Muscle layer of duodenum (tissue), 2 donors: ENCODE measurements around the gene FAM229A.
"Not testable (repeated sequence)": the region's sequence is repeated elsewhere in the genome, so short reads cannot be mapped to it uniquely, and the experiment has no call there.

Experiments used
- H3K27ac ChIP-seq: one replicate; pipeline ENCODE4 v1.7.0; 2013; ENCODE audit warnings: mild to moderate bottlenecking, low read length
- H3K27me3 ChIP-seq: one replicate; pipeline ENCODE4 v1.7.0; 2013; ENCODE audit warnings: low read depth, mild to moderate bottlenecking, control low read depth, low read length
- H3K36me3 ChIP-seq, 2 donors: one replicate each; pipeline ENCODE4 v1.7.0; 2013; ENCODE audit warnings: low read length in 2 of 2, control low read depth in 1 of 2, mild to moderate bottlenecking in 1 of 2; ENCODE audit not compliant: insufficient read depth in 2 of 2, control insufficient read depth in 1 of 2
- H3K4me1 ChIP-seq, 2 donors: one replicate each; pipeline ENCODE4 v1.7.0; 2013; ENCODE audit warnings: low read length in 2 of 2, mild to moderate bottlenecking in 2 of 2, control low read depth in 1 of 2, moderate library complexity in 1 of 2; ENCODE audit not compliant: insufficient read depth in 2 of 2, control insufficient read depth in 1 of 2
- H3K4me3 ChIP-seq, 2 donors: one replicate each; pipeline ENCODE4 v1.7.0; 2013; ENCODE audit warnings: low read length in 2 of 2, low read depth in 1 of 2, mild to moderate bottlenecking in 1 of 2
- H3K9me3 ChIP-seq, 2 donors: one replicate each; pipeline ENCODE4 v1.7.0; 2013; ENCODE audit warnings: low read length in 2 of 2, control low read depth in 1 of 2, mild to moderate bottlenecking in 1 of 2; ENCODE audit not compliant: control insufficient read depth in 1 of 2
- donor health status: healthy.

The FAM229A gene

GRCh38 chr1:32355778-32356177 is 6.5 kb downstream of the FAM229A start:
- H3K9me3 ChIP-seq, H3K27ac ChIP-seq, H3K27me3 ChIP-seq, H3K36me3 ChIP-seq, H3K4me3 ChIP-seq: not testable (repeated sequence)
- H3K4me1 ChIP-seq = peaks cover 0 to 25% of the 10 kb centered on the region in 2 donors

- peak overlapping the region; percentile 30 for H3K27ac ChIP-seq
- no peaks in the 10 kb centered on the region for H3K9me3 ChIP-seq
- no peaks in the 10 kb centered on the region for H3K36me3 ChIP-seq
- H3K4me1 ChIP-seq = peaks cover 0 to 29% of the 10 kb centered on the region in 2 donors
- no peaks in the 10 kb centered on the region for H3K27me3 ChIP-seq
- no peak overlapping the region for H3K4me3 ChIP-seq
Measured at GRCh38 chr1:32353886-32354570, 8.3 kb downstream of the FAM229A start.

DNA sequence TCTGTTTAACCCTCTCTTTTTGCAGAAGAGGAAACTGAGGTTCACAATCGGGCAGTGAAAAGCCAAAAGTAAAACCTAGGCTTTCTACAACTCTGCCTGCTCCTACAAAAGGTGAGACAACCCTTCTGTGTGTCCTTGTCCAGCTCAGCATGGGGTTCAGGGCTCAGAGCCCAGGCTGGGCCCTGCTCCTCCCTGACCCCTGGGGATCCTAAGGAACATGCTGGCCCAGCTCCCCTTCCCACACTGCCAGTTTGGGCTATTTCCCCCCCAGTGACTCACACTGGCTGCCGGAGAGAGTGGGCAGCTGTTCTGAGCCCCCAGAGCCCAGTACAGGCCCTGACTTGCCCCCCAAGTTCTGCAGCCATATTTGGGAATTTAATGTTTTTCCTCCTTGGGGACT is 8.9 kb downstream of the FAM229A start:
- H3K27ac ChIP-seq = peak overlapping the region; percentile 30
- H3K9me3 ChIP-seq = no peaks in the 10 kb centered on the region
- H3K27me3 ChIP-seq = no peaks in the 10 kb centered on the region
- H3K36me3 ChIP-seq = no peaks in the 10 kb centered on the region
- no peak overlapping the region for H3K4me3 ChIP-seq
- peaks cover 0 to 30% of the 10 kb centered on the region in 2 donors for H3K4me1 ChIP-seq

GRCh38 chr1:32352831-32353383 is 9.4 kb downstream of the FAM229A start:
- H3K27me3 ChIP-seq = no peaks in the 10 kb centered on the region
- H3K27ac ChIP-seq = peak overlapping the region; percentile 30
- peaks cover 0 to 30% of the 10 kb centered on the region in 2 donors for H3K4me1 ChIP-seq
- no peaks in the 10 kb centered on the region for H3K36me3 ChIP-seq
- no peak overlapping the region for H3K4me3 ChIP-seq
- H3K9me3 ChIP-seq = no peaks in the 10 kb centered on the region

- no peaks in the 10 kb centered on the region for H3K27me3 ChIP-seq
- no peak overlapping the region for H3K27ac ChIP-seq
- peak overlapping the region; percentile 44 to 79 for H3K4me3 ChIP-seq
- no peaks in the 10 kb centered on the region for H3K36me3 ChIP-seq
- no peaks in the 10 kb centered on the region for H3K9me3 ChIP-seq
- peaks cover 0 to 30% of the 10 kb centered on the region in 2 donors for H3K4me1 ChIP-seq
Measured at GRCh38 chr1:32352239-32352745, 10.0 kb downstream of the FAM229A start.

DNA sequence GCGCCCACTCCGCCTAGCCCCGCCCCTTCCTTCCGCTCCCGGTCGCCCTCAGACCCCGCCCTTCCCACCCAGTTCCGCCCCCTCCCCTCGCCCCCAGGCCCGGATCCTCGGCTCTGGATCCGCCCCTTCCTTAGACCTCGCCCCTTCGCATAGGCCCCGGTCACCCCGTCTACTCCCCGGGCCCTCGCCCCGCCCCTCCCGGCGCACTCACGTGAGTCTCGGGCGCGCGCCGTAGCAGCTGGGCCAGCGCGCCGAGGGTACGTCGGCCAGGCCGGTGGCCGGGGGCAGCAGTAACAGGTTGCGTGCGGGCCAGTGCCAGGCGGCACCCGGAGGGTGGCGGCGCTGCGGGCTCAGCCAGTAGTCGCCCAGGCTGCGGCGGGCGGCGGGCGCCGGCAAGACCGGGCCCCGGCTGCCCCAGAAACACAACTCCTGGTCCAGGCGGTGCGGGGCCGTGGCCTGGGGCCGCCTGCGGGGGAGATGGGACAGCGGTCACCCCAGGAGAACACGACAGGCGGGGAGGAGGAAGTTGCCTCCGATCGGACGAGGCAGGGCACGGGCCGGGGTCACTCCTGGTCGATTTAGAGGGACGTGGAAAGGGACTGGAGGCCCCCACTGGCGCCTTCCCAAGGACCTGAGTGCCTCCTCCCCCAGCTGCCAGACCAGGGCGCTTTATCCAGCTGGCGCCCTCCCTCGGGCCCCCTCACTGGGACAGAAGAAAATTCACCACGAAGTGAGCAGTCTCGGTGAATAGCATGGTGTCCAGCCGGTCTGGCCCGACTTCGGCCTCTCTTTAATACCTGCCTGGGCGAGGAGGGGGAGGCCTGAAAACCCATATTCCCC is 10.7 kb downstream of the FAM229A start:
- peaks cover 0 to 30% of the 10 kb centered on the region in 2 donors for H3K4me1 ChIP-seq

GRCh38 chr1:32350785-32351398 is 11.4 kb downstream of the FAM229A start:
- H3K9me3 ChIP-seq = no peaks in the 10 kb centered on the region
- peak overlapping the region; percentile 30 to 79 for H3K4me3 ChIP-seq
- H3K27ac ChIP-seq = no peak overlapping the region
- H3K27me3 ChIP-seq = no peaks in the 10 kb centered on the region
- H3K36me3 ChIP-seq = no peaks in the 10 kb centered on the region
- peaks cover 0 to 30% of the 10 kb centered on the region in 2 donors for H3K4me1 ChIP-seq

More for the DNA sequence above, 10.7 kb downstream of the FAM229A start:
- peak overlapping the region; percentile 60 for H3K27ac ChIP-seq
- H3K36me3 ChIP-seq = no peaks in the 10 kb centered on the region
- H3K27me3 ChIP-seq = no peaks in the 10 kb centered on the region
- H3K4me3 ChIP-seq = peak overlapping the region; percentile 44 to 79
- no peaks in the 10 kb centered on the region for H3K9me3 ChIP-seq

GRCh38 chr1:32349211-32349708 is 13.0 kb downstream of the FAM229A start:
- H3K4me1 ChIP-seq = peaks cover 0 to 29% of the 10 kb centered on the region in 2 donors
- H3K36me3 ChIP-seq = no peaks in the 10 kb centered on the region
- no peaks in the 10 kb centered on the region for H3K27me3 ChIP-seq
- H3K9me3 ChIP-seq = no peaks in the 10 kb centered on the region
- H3K4me3 ChIP-seq = no peak overlapping the region
- H3K27ac ChIP-seq = no peak overlapping the region

DNA sequence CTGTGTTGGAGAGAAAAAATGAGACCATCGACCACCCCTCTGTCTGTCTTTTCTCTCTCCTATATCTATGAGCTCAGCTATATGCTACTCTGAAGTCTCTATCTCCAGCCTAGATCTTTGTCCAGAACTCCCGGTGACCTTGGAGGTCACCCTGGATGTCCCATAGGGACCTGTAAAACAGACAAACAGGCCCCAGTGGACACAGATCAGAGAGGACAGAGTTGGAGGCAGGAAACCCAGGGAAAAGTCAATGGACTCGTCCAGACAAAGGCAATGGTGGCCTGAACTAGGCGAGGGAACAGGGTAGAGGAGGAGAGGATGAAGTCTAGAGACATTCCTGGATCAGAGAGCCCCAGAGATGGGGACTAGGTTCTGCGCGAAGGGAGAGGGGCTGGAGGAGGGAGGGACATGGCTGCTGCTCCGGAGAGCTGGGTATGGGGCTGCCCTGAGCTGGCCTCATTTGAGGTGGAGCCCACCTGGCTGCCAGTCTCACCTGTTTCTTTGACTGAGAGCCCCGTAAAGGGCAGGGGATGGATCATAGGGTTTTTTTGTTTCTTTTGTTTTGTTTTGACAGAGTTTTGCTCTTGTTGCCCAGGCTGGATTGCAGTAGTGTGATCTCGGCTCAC is 15.6 kb downstream of the FAM229A start:
- Histone ChIP-seq H3K4me1 (peaks cover 0 to 5% of the 10 kb centered on the region in 2 donors), H3K4me3 (no peak overlapping the region), H3K27ac (no peak overlapping the region), H3K27me3 (no peaks in the 10 kb centered on the region), H3K9me3 (no peaks in the 10 kb centered on the region), H3K36me3 (no peaks in the 10 kb centered on the region)

DNA sequence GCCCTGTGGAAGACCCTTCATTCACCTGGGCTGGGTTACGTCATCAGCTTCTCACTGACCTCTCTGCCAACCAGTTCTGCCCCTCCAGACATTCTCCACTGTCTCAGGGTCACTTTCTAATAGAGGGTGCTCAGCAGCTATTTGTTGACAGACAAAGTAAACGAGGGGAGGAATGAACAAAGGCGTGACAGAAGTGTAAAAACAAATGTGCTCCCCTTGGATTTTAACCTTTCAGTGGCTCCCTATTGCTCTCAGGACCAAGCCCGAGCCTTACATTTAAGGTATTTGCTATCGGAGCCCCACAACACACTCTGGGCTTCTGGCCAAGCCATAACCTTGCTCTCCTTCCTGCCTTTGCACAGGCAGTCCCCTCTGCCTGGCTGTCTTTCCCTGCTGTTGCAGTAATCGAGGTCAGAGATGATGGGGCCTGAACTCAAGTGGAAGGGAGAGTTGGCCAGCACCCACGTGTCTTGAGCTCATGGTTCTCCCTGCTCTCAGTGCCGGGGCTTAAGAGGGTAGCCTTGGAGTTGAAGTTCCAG is 16.9 kb downstream of the FAM229A start:
- Histone ChIP-seq H3K36me3 (no peaks in the 10 kb centered on the region), H3K27me3 (no peaks in the 10 kb centered on the region), H3K9me3 (no peaks in the 10 kb centered on the region), H3K27ac (no peak overlapping the region), H3K4me1 (peaks cover 0 to 5% of the 10 kb centered on the region in 2 donors), H3K4me3 (no peak overlapping the region)
